Large intestine (tissue), 3 donors: Measurements from ENCODE around the gene SKIC8. TPM values are rescaled to one million over a fixed set of nuclear protein-coding genes. Genes with fewer than 3 reads are reported as not detected.

ENCODE experiments used
- DNase-seq, 2 donors: peaks; one replicate each; pipeline versions ENCODE4 v3.0.0 to v3.0.0-alpha.2; 2013
- H3K27ac ChIP-seq: one replicate; pipeline ENCODE4 v1.5.1; 2013; ENCODE audit warnings: low read length
- H3K27me3 ChIP-seq: 2 replicates; pipeline ENCODE4 v1.6.1; 2013; ENCODE audit warnings: low read length; ENCODE audit not compliant: control insufficient read depth, insufficient read depth
- H3K36me3 ChIP-seq: 2 replicates; pipeline ENCODE4 v1.6.1; 2013; ENCODE audit warnings: low read length; ENCODE audit not compliant: control insufficient read depth, insufficient read depth
- H3K4me1 ChIP-seq: one replicate; pipeline ENCODE4 v1.6.1; 2013; ENCODE audit warnings: low read length; ENCODE audit not compliant: control insufficient read depth, insufficient read depth
- H3K4me3 ChIP-seq: one replicate; pipeline ENCODE4 v1.5.1; 2013; ENCODE audit warnings: low read length
- H3K9me3 ChIP-seq: one replicate; pipeline ENCODE4 v1.6.1; 2013; ENCODE audit warnings: mild to moderate bottlenecking, low read depth, low read length, moderate library complexity; ENCODE audit not compliant: control insufficient read depth
- WGBS: methylation state at CpG from one replicate; pipeline ENCODE4 v1.1.5; 2013; ENCODE audit warnings: low lambda C conversion rate; ENCODE audit not compliant: insufficient coverage; 5-methylcytosine and 5-hydroxymethylcytosine counted together
- polyA plus RNA-seq: library from polyadenylated mRNA; unstranded; fragments of 120-200 nt; gene quantifications from one replicate; pipeline ENCODE4 v1.2.1, GENCODE V29; 2013

Gene SKIC8
- polyA plus RNA-seq, 1 donor: 65.9 TPM

DNA sequence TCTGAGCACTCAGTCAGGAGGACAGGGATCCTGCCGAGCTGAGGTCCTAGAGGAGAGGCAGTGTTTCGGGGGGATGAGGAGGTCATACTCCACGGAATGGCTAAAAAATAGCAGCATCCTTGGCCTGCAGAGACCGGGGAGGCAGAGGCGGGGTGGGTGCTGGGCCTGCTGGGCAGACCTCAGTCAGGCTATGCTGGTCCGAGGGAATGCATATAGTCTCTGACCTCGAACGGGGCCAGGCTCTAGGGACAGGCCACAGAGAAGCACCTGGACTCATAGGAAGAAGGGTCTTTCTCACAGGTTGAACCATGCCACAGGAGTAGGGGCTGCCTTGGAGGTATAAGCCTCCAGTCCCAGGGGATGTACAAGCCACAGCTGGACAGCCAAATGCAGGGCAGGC lies 14.0 kb upstream of the SKIC8 start:
- H3K4me1 ChIP-seq: peaks cover 19% of the 10 kb centered on the region
- DNase-seq: no peak
- no CpG with 5 or more reads among the region's 8 CpGs for WGBS

DNA sequence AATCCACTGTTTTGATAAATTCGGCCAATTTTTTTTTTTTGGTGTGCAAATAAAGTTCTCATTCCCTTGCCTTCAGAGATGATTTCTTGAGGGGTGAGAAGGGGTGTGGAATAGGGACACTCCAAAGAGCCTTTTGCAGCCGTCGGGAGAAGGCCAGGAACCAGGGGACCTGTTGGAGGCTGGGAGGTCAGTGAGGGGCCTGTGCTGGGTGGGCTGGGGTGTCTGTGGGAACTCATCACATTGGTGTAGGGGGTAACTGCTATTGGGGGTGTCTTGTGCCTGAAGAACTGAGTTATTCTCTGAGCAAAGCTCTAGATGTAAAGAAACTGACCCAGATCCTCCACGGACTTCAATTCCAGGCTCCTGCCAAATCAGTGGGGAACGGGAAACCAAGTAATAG lies 13.5 kb upstream of the SKIC8 start:
- no CpG with 5 or more reads among the region's 5 CpGs for WGBS
- Histone ChIP-seq H3K27me3 (no peaks in the 10 kb centered on the region), H3K27ac (no peak overlapping the region), H3K4me3 (no peak overlapping the region), H3K4me1 (peaks cover 19% of the 10 kb centered on the region), H3K9me3 (no peaks in the 10 kb centered on the region), H3K36me3 (no peaks in the 10 kb centered on the region)
- DNase-seq: no peak

More for the DNA sequence above, 14.0 kb upstream of the SKIC8 start:
- Histone ChIP-seq H3K9me3 (no peaks in the 10 kb centered on the region), H3K4me3 (no peak overlapping the region), H3K36me3 (no peaks in the 10 kb centered on the region), H3K27ac (no peak overlapping the region), H3K27me3 (no peaks in the 10 kb centered on the region)

DNA sequence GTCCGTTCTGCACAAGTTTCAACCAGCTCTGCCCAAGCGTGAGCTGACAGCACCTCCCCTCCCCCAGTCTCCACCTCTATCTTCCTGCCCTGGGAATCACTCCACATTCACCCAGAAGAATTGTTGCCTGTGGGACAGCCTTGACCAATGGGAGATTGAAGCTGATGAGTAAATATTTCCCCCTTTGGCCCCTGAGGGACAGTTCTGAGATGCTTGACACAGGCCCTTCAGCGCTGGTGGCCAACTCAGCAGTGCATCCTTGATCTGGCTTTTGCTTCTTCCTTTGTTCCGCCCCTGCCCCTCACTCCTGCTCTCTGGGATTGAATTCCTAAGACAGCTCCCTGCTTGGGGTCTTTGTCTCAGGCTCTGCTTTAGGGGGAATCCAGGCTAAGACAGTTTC lies 13.1 kb upstream of the SKIC8 start:
- WGBS: no CpG with 5 or more reads among the region's 4 CpGs
- peaks cover 18% of the 10 kb centered on the region for H3K4me1 ChIP-seq
- no peaks in the 10 kb centered on the region for H3K36me3 ChIP-seq
- no peaks in the 10 kb centered on the region for H3K27me3 ChIP-seq
- H3K27ac ChIP-seq: no peak overlapping the region
- H3K9me3 ChIP-seq: no peaks in the 10 kb centered on the region
- no peak overlapping the region for H3K4me3 ChIP-seq
- DNase-seq: no peak

DNA sequence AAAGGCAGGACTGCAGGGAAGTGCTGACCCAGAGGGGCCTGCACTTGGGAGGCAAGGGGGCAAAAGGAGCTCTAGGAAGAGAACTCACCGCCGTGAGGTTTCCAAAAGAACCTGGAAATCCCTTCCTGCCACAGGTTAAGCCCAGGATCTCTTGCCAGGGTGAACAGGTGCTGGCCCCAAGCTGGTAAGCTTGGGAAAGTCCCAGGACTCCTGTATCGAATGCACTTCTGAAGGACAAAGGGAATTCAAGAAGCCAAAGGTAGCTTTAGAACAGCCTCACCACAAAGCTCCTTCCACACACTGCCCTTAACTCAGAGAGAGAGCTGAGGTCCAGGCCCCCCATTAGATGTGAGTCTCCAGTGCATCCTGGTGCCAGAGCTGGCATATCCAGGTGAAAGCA lies 11.9 kb upstream of the SKIC8 start:
- no peak overlapping the region for H3K27ac ChIP-seq
- H3K4me1 ChIP-seq: peaks cover 6% of the 10 kb centered on the region
- H3K36me3 ChIP-seq: no peaks in the 10 kb centered on the region
- no peak for DNase-seq
- no peaks in the 10 kb centered on the region for H3K9me3 ChIP-seq
- no CpG with 5 or more reads among the region's 3 CpGs for WGBS
- H3K27me3 ChIP-seq: no peaks in the 10 kb centered on the region
- H3K4me3 ChIP-seq: no peak overlapping the region

DNA sequence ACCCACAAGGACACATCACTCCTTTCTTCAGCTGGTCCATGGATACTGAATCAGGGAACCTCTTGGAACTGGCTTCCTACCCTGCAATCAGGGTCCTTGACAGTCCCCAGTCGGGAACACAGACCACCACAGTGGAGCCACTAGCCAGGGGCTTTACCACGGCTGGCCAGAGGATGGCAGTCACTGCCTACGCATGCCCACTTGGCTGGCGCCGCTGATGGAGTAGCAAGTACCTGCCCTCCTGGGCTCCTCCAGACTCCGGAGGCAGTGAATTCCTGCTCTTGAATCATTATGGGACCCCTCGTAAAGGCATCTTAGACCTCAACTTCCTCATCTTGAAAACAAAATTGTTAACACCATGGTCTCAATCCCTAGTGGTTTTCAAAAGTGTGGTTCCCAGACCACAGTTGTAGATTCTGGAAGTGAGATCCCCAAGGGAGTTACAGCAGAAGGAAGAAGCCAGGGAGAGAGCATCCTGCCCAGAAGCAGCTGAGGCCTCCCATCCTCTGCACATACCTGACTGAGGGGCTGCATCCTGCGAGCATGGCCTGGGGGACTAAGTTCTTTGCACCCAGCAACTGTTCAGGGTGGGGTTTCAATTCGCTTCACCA lies 9.1 kb upstream of the SKIC8 start:
- no peak overlapping the region for H3K27ac ChIP-seq
- no peak overlapping the region for H3K4me3 ChIP-seq
- no CpG with 5 or more reads among the region's 9 CpGs for WGBS
- no peaks in the 10 kb centered on the region for H3K36me3 ChIP-seq
- H3K27me3 ChIP-seq: peaks cover 2% of the 10 kb centered on the region
- DNase-seq: peak; percentile 53 to 62
- no peaks in the 10 kb centered on the region for H3K4me1 ChIP-seq
- H3K9me3 ChIP-seq: no peaks in the 10 kb centered on the region

DNA sequence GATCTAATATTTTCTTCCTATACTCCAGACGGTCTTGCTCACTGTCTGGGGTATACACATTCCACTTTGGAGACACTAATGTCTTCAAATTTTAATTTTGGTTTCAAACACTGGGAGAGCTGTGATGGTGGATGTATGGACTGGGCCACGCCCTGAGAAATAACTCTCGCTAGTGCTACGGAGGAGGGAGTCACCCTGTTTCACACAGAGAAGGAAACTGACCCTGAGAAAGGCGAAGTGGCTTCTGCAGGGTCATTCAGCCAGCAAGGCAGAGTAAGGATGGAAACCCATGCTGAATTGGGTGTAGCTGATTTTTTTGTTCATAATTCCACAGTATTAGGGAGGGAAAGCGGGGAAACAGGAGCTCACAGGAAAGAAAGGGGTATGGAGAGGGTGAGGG lies 8.6 kb upstream of the SKIC8 start:
- H3K4me3 ChIP-seq: no peak overlapping the region
- no peaks in the 10 kb centered on the region for H3K4me1 ChIP-seq
- no peaks in the 10 kb centered on the region for H3K36me3 ChIP-seq
- no peak overlapping the region for H3K27ac ChIP-seq
- no peak for DNase-seq
- no CpG with 5 or more reads among the region's 6 CpGs for WGBS
- H3K9me3 ChIP-seq: no peaks in the 10 kb centered on the region
- H3K27me3 ChIP-seq: peaks cover 2% of the 10 kb centered on the region

DNA sequence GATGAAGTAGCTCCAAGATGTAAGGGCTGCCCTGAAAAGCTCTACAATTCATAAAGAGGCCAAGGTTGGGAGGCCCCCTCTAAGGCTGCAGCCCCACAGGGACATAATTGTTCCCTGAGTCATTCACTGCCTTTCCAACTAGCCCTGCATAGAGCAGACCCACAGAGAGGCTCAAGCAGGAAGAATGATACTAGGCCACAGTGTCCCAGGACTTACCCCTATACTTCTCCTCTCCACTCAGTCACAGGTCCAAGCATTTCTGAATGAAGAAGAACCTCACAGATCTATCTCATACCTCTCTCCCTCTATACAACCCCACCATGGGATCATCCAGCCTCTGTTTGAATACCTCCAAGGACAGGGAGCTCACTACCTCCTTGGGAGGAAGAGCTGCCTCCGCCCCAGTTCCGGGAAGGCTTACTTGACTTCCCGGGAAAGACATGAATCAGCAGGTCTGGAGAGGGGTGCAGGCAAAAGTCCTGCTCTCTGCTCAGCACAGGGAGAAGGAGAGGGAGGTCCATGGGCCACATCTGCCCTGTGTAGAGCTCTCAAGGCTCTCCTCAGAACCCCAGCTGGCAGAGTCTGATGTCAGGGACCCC lies 6.9 kb upstream of the SKIC8 start:
- no peaks in the 10 kb centered on the region for H3K4me1 ChIP-seq

DNA sequence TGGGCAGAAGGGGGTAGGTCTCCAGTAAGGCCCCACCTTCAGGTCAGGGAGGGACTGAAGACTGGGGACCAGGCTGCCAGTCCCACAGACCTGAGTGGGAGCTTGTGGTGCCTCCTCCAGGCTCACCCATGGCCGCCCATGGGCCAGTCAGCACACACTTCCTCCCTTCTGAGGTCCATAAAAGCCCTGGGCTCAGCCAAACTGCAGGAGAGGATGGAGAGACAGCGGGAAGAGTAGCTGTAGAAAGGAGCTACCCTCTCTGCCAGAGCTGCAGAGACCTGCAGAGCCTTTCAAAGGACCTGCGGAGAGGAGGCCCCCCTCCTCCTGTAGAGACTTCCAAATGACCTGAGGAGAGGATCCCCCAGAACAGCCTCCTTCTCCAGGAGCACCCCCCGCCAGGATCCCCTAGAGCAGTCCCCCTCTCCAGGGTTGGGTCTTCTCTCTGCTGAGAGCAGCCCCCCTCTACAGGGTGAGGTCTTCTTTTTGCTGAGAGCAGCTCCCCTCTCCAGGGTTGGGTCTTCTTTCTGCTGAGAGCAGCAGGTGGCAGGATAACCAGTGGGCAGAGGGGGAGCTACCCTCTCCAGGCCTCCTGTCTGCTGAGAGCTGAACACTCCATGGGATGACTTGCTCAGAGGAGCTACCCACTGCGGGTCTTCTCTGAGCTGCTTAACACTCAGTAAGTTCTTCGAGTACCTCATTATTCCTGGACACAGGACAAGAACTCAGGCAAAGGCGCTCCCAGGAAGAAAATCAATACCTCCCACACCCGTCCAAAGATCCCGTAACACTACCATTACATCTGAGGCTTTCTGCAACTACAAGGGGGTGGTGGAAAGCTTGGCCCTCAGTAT lies 5.0 kb upstream of the SKIC8 start:
- H3K9me3 ChIP-seq: no peaks in the 10 kb centered on the region
- H3K27me3 ChIP-seq: peaks cover 11% of the 10 kb centered on the region
- WGBS: no CpG with 5 or more reads among the region's 9 CpGs
- H3K4me1 ChIP-seq: no peaks in the 10 kb centered on the region
- no peak overlapping the region for H3K4me3 ChIP-seq
- DNase-seq: no peak
- H3K36me3 ChIP-seq: no peaks in the 10 kb centered on the region
- H3K27ac ChIP-seq: no peak overlapping the region

More for the DNA sequence above, 6.9 kb upstream of the SKIC8 start:
- no peaks in the 10 kb centered on the region for H3K36me3 ChIP-seq
- H3K9me3 ChIP-seq: no peaks in the 10 kb centered on the region
- peaks cover 6% of the 10 kb centered on the region for H3K27me3 ChIP-seq
- H3K4me3 ChIP-seq: no peak overlapping the region
- WGBS: no CpG with 5 or more reads among the region's 3 CpGs
- no peak overlapping the region for H3K27ac ChIP-seq
- DNase-seq: no peak

DNA sequence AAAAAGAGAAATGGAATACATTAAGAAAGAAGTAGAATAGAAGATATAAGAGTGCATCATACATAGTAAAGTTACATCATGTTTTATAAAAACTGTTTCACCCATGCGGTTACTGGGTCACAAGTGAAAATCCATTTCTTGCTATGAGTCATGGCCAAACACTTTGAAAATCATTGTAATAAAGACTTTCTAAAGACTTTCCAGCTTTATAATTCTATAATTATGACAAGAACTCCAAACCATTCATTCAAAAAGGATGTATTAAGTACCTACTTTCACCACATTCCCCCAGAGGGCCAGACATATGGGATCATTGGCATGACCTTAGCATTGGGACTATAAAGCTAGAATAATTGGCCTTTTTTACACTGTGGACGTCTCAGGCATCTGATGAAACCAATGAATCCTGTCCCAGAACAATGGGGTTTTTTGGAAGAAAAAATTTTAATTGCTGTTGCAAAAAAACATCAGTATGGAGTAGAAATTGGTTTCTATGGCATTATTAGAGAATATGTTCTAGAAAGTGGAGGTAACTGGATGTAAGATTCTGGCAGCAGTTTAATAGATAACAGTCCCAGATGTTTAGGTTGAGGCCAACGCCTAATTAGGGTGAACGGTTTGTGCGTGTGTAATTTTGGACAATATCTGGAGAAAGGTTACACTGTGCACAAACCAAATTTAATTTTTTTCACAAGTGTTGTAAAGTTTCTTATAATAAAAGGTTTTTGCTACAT lies 3.3 kb upstream of the SKIC8 start:
- DNase-seq: no peak
- H3K4me3 ChIP-seq: no peak overlapping the region
- 87% methylated on average over 3 of the region's 5 CpGs for WGBS
- H3K4me1 ChIP-seq: no peaks in the 10 kb centered on the region
- no peaks in the 10 kb centered on the region for H3K36me3 ChIP-seq
- no peak overlapping the region for H3K27ac ChIP-seq
- no peaks in the 10 kb centered on the region for H3K9me3 ChIP-seq
- H3K27me3 ChIP-seq: peaks cover 11% of the 10 kb centered on the region

DNA sequence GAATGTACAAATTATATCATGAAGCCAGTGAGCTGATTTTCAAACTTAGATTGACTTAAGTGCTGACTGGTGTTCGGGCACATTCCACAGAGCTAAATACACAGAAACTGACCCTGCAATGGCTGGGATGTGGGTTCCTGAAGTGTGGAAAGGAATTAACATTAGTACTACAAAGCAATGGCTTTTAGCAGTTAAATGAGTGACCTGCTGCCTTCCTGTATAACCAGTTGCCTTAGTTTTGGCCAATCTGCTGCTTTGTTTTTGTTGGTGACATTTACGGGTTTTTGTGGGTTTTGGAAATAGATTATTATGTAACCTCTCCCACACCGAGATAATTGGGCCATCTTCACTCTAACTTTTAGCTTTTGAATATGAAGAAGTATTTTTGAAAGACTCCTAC lies 2.4 kb upstream of the SKIC8 start:
- H3K4me3 ChIP-seq: no peak overlapping the region
- no peaks in the 10 kb centered on the region for H3K36me3 ChIP-seq
- no peak overlapping the region for H3K27ac ChIP-seq
- no peaks in the 10 kb centered on the region for H3K4me1 ChIP-seq
- H3K9me3 ChIP-seq: no peaks in the 10 kb centered on the region
- DNase-seq: no peak
- WGBS: 67% methylated on average over 1 of the region's 3 CpGs
- peaks cover 11% of the 10 kb centered on the region for H3K27me3 ChIP-seq
